GM18870 (cell line): ENCODE results near the gene TICAM2.
"Not testable (repeated sequence)": the region's sequence is repeated elsewhere in the genome, so short reads cannot be mapped to it uniquely, and the experiment has no call there.

ENCODE experiments used
- ATAC-seq: cut with Tn5 transposase; IDR thresholded peaks from one replicate; pipeline ENCODE4 v1.9.1; 2021; ENCODE audit warnings: moderate library complexity; ENCODE audit not compliant: unreplicated experiment

The TICAM2 gene

DNA sequence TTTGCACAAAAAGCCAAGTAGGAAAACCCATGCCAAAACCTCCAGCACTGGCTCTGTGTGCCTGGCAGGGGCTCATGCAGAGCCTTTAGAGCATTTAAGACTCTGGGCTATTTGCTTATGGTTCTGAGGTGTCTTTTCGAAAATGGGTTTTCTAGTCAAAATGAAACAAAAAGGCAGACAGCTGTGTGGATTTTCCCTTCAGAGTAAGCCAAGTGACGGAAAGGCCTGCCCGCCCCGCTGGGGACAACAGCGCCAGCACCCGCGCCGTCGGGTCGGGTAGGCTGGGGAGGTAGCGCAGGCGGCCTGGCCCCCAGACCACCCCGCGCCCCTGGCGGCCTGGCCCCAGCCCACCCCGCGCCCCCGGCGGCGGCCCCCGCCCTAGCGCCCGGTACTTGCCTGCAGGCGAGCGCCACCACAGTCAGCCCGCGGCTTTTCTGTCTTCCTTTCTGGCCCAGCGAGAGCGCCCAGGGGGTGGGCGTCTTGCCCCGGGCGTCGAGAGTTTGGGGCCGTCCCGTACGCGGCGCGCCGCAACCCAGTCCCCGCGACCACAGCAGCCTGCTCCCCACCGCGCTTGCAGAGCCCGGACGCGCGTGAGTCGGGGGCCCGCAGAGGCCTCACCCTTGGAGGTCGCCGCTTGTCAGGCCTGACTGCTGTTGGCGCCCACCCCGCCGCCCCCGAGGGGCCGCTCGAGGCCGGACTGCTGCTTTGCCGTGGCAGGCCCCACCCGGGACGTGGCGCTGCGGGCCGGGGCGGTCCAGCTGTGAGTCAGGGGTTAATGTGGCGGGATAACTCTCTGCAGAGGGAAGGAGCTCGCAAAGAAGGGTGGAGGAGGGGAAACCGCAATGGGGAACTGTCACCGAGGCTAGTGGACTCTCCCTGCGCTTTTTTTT, at the start of gene TICAM2:
Gene TICAM2 (minus strand): TSS at position 779 of the 890 bp plus-strand sequence. CDS start 21,223 bp downstream, outside the sequence.
- peak; percentile 89 for ATAC-seq

DNA sequence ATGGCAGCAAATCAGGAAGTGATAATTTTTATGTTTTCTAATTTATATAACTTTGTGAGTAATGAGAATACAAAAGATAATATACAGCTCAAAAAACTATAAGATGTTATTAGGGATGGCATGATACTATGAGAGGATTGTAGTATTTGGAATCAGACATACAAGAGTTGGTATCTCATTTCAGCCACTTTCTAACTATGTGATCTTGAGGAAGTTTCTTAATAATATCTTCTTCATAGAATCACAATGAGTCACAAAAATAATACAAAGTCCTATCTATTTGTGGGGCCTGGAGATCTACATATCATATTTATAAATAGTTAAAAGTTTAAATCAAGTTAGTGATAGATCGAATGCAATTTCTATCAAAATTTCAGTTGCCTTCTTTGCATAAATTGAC, 47.3 kb upstream of the TICAM2 start:
- no peak for ATAC-seq

DNA sequence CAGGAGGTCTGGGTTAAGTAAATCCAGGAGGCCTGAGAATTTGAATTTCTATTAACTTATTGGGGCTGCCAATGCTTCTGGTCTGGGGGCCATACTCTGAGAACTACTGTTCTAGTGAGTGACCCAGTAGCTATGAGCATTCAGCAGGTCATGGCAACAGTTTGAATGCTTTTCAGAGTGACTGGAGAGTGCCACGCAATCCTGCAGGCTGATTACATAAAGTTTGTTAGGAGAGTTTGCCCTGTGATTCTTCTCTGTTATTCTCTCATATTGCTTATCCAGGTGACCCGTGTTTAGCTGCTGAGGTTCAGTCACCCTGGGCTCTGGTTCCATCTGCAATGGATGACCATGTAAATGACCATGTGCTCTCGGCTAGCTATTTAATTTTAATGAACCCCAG, 45.8 kb upstream of the TICAM2 start:
- no peak for ATAC-seq

GRCh38 chr5:115645386-115645785, 43.1 kb upstream of the TICAM2 start:
- ATAC-seq: not testable (repeated sequence)

- ATAC-seq: no peak
These were observed 41.8 kb upstream of the TICAM2 start for GRCh38 chr5:115644046-115644445.

DNA sequence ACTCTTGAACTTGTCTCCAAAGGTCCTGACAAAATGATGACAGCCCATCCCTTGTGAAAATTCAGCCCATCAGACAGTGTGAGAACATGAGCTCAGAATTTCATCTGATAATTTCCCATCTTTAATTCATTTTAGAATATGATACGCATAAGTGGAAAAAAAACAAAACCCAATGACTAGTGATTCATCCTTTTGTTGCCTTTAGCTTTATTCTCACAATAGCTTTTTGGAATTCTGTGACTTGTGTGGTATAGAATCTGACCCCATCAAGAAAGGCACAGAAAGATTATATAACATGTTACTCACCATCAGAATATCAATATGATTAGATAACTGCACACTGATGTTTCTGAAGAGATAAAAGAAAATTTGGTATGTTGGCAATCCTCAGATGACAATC, 39.7 kb upstream of the TICAM2 start:
- ATAC-seq: no peak

DNA sequence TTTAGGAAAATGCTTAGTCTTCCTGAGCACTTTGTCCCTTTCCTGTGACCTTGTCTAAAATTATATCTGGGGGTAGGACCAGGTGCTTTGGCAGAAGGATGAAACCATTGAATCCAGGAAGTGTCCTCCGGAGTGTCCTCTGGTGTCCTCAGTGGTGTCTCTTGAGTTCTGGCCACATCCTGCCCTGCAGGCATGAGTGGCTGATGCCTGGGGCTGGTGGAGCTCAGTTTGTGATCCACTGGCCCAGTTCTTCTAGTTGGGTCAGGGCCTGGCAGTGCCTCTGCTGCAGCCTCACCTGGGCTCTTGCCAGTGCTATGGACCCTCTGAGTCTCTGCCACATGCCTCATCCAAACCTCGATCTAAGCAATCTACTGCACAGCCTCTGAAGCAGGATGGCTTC, 38.0 kb upstream of the TICAM2 start:
- no peak for ATAC-seq

DNA sequence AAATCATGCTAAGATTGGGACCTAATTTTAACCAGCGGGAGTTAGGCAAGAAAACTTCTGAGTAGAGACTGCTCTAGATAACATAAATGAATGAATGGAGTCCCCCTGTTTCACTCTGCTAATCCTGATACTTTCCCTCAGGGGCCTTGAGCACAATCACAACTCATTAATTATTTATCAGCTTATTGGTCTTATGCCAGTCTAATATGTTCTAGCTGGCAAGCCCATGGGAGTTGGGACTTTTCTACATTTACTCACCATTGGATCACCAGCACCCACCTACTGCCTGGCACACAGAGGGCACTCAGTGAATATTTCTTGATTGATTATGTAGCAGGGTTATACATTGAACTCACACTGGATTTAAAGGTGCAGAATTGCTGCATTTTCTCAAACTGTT, 37.1 kb upstream of the TICAM2 start:
- ATAC-seq: no peak

DNA sequence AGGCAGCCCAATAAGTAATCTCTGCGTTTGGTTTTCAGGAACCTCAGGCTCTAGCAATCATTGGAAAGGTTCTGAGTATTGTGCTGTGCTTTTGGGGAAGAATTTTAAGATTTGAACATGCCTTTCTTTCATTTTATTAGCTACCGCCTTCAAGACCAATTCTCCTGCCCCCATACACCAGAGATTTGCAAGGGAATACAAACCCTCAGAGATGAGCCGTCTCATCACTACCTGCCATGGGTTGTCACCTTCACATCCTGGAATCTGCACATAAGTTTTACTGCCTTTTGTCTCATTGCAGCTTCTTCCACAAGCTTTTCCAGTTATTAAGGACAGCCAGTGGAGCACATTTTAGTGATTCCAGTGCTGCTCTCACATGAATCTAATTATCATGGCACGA, 35.2 kb upstream of the TICAM2 start:
- ATAC-seq: no peak

- ATAC-seq: no peak
These were observed 33.7 kb upstream of the TICAM2 start for GRCh38 chr5:115636008-115636407.

DNA sequence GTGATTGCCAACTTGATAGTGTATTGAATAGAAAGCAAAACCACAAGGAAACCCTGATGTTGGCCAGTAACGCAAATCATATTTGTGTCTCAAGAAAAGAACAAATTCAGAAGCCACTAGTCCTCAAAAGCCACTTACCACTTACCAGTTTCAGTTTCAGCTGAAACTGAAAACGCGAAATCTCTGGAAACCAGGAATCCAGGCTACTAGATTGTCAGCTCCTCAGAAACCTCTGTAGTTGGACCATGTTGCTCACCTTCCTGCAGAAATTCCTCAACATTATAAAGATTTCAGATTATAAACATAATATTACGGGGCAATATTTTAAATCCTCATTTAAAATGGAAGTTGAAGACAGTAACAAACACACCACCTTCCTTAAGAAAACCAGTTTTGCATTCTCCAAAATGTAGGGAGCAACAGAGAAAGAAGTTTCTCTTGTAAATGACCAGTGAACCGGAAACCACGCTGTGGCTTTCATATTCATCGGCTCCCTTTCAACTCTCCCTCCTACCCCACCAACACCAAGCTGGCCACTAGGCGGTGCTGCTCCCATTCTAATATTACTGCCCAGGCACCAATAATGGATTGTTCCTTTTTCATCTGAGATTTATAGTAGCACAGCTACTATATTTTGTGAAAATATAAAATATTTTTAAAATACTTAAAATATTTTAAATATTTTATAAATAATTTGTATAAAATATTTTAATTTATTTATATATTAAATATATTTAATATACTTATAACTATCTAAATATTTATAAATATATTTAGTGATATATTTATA, 32.3 kb upstream of the TICAM2 start:
- ATAC-seq: peak; percentile 43

GRCh38 chr5:115629903-115630302, 27.6 kb upstream of the TICAM2 start:
- no peak for ATAC-seq

DNA sequence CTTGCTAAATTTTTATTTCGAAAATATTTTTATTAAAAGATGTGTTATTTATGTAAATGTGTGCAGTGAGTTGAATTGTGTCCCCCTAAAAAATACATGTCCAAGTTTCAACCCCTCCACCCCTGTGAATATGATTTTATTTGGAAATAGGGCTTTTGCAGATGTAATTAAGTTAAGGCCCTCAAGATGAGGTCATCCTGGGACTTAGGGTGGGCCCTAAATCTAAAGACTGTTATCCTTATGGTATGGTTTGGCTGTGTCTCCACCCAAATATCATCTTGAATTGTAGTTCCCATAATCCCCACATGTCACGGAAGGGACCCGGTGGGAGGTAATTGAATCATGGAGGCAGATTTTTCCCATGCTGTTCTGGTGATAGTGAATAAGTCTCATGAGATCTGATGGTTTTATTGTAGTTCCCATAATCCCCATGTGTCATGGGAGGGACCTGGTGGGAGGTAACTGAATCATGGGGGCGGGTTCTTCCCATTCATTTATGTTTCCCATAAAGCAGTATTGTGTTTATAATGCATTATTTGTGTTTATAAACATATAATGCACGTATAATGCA, 25.1 kb upstream of the TICAM2 start:
- no peak for ATAC-seq

DNA sequence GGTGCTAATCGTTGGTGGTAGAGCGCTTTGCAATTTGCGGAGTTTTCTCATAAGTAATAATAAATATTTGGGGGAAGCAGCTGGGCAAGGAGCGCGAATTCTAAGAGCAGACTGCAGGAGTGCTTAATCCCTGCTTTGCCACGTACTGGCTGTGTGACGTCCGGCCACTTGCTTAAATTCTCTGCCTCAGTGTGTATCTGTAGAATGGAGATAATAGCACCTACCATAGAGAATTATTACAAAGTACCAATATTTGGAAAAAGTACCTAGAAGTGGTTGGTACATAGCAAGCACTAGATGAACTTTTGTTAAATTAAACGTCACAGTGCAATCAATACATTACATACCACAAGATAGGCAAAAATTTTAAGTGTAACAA, 24.2 kb upstream of the TICAM2 start:
- ATAC-seq: peak; percentile 28

GRCh38 chr5:115625579-115626444, 23.5 kb upstream of the TICAM2 start, which contains the start of gene TMED7:
Gene TMED7, minus strand, starts transcription at chr5:115626036. Its CDS starts 244 bp downstream, at chr5:115625792.
- peak; percentile 93 for ATAC-seq

DNA sequence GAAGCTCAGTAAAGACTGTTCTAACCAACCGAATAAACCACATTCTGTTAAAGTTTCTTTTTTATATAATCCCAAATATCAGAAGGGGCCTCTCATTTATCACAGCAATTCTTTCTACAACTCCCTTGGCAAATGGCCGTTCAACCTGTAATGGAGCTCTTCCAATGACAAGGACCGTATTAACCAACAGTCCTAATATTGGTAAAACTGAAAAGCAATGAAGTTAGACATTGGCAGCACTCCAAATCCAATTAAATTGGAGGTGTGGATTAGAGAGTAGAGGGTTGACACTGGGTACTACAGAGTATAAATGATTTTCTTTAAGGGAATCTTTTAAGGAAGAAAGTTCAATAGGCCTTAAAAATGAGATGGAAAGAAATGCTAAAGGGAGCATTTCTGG, 22.7 kb upstream of the TICAM2 start:
- no peak for ATAC-seq

- no peak for ATAC-seq
These were observed 21.4 kb upstream of the TICAM2 start for GRCh38 chr5:115623658-115624057.

DNA sequence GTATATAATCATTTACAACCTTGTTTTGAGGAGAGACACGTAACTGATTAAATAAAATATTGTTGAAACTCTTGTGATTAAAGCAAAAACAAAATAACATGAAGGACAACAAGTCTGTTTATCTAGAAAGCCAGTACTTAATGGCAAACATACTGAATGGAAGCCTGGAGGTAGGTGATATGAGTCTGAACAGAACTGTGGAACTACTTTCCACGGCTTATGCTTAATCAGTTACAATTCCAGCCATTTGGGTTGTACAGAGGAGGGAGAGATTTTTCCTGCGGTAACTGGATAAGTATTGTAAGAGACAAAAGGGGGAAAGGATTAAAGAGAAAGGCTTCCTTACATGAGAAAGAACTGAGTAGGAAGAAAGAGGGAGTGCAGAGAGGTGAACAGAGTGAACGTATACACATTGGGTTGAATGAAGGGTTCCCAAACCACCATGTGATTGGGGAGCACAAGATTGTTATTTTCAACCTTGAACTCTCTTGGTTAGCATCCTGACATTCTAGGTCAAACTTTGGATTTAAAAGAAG, 19.2 kb upstream of the TICAM2 start:
- ATAC-seq: no peak

- ATAC-seq: no peak
These were observed 14.6 kb upstream of the TICAM2 start for GRCh38 chr5:115616892-115617291.

GRCh38 chr5:115616472-115616871, 14.2 kb upstream of the TICAM2 start:
- ATAC-seq: no peak
